Measurements from ENCODE around the gene NDUFAF8.
A peak's percentile ranks its signal among the peaks of the same experiment; 100 is the strongest.

The NDUFAF8 gene

DNA sequence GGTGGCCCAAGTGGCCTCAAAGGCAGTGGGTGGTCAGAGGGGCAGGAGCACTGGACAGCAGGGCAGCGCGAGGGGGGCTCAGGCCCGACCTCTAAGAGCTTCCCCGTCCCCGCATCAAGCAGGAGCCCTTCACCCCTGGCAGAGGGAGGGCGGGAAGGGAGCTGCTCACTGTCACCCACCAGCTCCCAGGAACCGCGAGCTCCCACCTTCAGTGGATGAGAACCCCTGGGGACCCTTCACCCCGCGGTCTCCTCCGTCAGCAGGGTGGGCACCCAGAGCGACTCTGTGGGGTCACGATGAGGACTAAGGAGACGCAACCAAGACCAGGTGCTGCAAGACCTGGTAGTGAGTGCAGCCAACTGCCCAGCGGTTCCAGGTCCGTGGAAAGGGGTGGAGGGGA, 30.0 kb upstream of the NDUFAF8 start:
- H3K9ac ChIP-seq = no peak overlapping the region
- H3K4me1 ChIP-seq = peaks cover 74% of the 10 kb centered on the region
- H3K36me3 ChIP-seq = peaks cover 18% of the 10 kb centered on the region
- no peaks in the 10 kb centered on the region for H3K27me3 ChIP-seq
- H3K27ac ChIP-seq = 0 out of 2 replicates have a peak overlapping the region, but pooled peaks have one; percentile 4
- no peak overlapping the region for H3K4me3 ChIP-seq
- H3K9me3 ChIP-seq = no peaks in the 10 kb centered on the region
- TF ChIP-seq Cebpa-rat (IDR thresholded peaks at IDR 0.05) = no peak
- peaks cover 74% of the 10 kb centered on the region for H4K20me1 ChIP-seq
- H3K4me2 ChIP-seq = no peak overlapping the region

DNA sequence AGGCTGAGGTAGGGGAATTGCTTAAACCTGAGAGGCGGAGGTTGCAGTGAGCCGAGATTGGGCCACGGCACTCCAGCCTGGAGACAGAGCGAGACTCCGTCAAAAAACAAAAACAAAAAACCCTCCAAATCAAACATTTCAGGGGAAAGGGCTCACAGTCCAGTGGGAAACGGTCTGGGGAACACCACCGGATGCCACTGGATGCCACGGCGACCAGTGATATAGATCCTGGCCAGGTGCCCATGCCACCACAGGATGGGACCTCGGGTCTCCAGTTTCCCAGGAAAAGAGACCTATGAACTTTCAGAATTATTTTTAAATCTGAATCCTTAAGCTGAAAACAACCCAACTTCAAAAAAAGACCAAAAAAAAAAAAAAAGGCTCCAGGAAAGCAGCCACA, 28.7 kb upstream of the NDUFAF8 start:
- peak overlapping the region; percentile 79 for H3K4me2 ChIP-seq
- H3K27me3 ChIP-seq = no peaks in the 10 kb centered on the region
- no peaks in the 10 kb centered on the region for H3K9me3 ChIP-seq
- peaks cover 67% of the 10 kb centered on the region for H4K20me1 ChIP-seq
- H3K4me1 ChIP-seq = peaks cover 64% of the 10 kb centered on the region
- H3K4me3 ChIP-seq = no peak overlapping the region
- peak overlapping the region; percentile 39; the same call in 1 of the 2 replicates for H3K27ac ChIP-seq
- peak overlapping the region; percentile 39 for H3K9ac ChIP-seq
- no peak for TF ChIP-seq Cebpa-rat (IDR thresholded peaks at IDR 0.05)
- peaks cover 20% of the 10 kb centered on the region for H3K36me3 ChIP-seq

- peaks cover 60% of the 10 kb centered on the region for H3K4me1 ChIP-seq
- peak overlapping the region; percentile 39; the same call in 1 of the 2 replicates for H3K27ac ChIP-seq
- no peak for TF ChIP-seq Cebpa-rat (IDR thresholded peaks at IDR 0.05)
- H3K27me3 ChIP-seq = no peaks in the 10 kb centered on the region
- no peaks in the 10 kb centered on the region for H3K9me3 ChIP-seq
- peak overlapping the region; percentile 79 for H3K4me2 ChIP-seq
- peaks cover 25% of the 10 kb centered on the region for H3K36me3 ChIP-seq
- H3K9ac ChIP-seq = peak overlapping the region; percentile 39
- peaks cover 63% of the 10 kb centered on the region for H4K20me1 ChIP-seq
- H3K4me3 ChIP-seq = no peak overlapping the region
Observed at GRCh38 chr17:81210868-81211267, 28.2 kb upstream of the NDUFAF8 start.

DNA sequence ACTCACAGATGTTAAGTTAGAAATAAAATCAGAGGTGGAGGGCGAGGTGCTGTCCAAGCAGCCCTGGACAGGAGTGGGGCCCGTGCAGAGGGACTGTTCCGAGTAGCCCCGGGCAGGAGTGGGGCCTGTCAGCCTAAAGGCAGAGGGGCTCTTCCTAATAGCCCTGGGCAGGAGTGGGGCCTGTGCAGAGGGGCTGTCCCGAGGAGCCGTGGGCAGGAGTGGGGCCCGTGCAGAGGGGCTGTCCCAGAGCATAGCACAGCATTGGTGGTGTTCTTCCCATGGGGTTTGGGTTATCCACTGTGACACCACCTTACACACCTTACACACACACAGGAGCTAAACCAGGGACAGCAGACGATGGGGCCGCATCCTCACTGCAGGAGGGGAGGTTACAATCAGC, 26.8 kb upstream of the NDUFAF8 start:
- Histone ChIP-seq H4K20me1 (peaks cover 48% of the 10 kb centered on the region), H3K9ac (no peak overlapping the region), H3K4me3 (no peak overlapping the region), H3K4me2 (no peak overlapping the region), H3K36me3 (peaks cover 39% of the 10 kb centered on the region), H3K27me3 (no peaks in the 10 kb centered on the region), H3K9me3 (no peaks in the 10 kb centered on the region), H3K27ac (no peak overlapping the region), H3K4me1 (peaks cover 45% of the 10 kb centered on the region)
- TF ChIP-seq Cebpa-rat (IDR thresholded peaks at IDR 0.05) = no peak

GRCh38 chr17:81213978-81214377, 25.1 kb upstream of the NDUFAF8 start:
- no peak overlapping the region for H3K9ac ChIP-seq
- no peak overlapping the region for H3K4me3 ChIP-seq
- peaks cover 43% of the 10 kb centered on the region for H3K36me3 ChIP-seq

DNA sequence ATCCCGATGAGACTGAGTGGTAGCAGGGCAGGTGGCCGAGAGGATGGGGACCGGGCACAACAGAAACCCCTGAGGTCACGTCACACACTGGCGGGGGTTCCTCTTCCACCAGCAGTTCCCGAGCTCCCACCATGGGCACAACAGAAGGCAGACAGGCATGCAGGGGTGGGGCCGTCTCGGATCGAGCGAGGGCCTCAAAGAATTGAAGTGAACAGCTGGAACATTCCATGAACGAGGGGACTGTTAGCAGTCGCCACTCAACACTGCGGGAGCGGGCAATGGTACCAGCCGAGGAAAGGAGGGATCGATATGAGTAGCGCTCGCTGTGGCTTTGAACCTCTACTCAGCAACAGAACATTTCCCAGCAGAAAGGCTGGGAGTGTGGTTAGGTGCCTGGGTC, 21.6 kb upstream of the NDUFAF8 start:
- H3K4me1 ChIP-seq = peaks cover 19% of the 10 kb centered on the region
- H3K36me3 ChIP-seq = peaks cover 56% of the 10 kb centered on the region
- no peak overlapping the region for H3K4me3 ChIP-seq
- H4K20me1 ChIP-seq = peaks cover 35% of the 10 kb centered on the region
- no peaks in the 10 kb centered on the region for H3K27me3 ChIP-seq
- no peak overlapping the region for H3K4me2 ChIP-seq
- no peaks in the 10 kb centered on the region for H3K9me3 ChIP-seq
- no peak for TF ChIP-seq Cebpa-rat (IDR thresholded peaks at IDR 0.05)
- H3K9ac ChIP-seq = no peak overlapping the region
- H3K27ac ChIP-seq = no peak overlapping the region

More at GRCh38 chr17:81213978-81214377, 25.1 kb upstream of the NDUFAF8 start:
- Histone ChIP-seq H3K27me3 (no peaks in the 10 kb centered on the region), H4K20me1 (peaks cover 35% of the 10 kb centered on the region), H3K9me3 (no peaks in the 10 kb centered on the region), H3K27ac (no peak overlapping the region), H3K4me2 (no peak overlapping the region), H3K4me1 (peaks cover 31% of the 10 kb centered on the region)
- no peak for TF ChIP-seq Cebpa-rat (IDR thresholded peaks at IDR 0.05)

DNA sequence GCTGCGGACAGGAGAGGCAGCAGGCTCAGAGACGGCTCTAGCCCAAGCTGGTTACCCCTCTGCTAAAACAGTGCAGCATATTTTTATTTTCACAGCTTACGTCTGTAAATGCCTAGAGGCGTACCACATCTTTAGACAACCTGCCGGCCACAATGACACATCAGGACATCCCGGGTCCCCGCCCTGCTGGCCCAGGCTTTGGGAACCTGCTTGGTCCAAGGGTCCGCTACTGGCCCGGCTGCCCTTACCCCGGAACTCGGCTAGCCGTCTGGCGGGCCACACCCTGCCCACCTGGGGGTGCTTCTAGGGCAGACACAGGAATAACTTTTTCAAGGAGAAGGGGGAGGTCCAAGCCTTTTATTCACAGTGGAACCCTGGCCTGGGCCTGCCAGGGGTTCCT, 20.7 kb upstream of the NDUFAF8 start:
- Histone ChIP-seq H3K9ac (no peak overlapping the region), H3K27me3 (no peaks in the 10 kb centered on the region), H3K4me3 (no peak overlapping the region), H3K36me3 (peaks cover 54% of the 10 kb centered on the region), H3K9me3 (no peaks in the 10 kb centered on the region), H3K4me1 (peaks cover 18% of the 10 kb centered on the region), H3K27ac (no peak overlapping the region), H3K4me2 (no peak overlapping the region), H4K20me1 (peaks cover 27% of the 10 kb centered on the region)
- no peak for TF ChIP-seq Cebpa-rat (IDR thresholded peaks at IDR 0.05)

GRCh38 chr17:81218991-81219390, 20.1 kb upstream of the NDUFAF8 start:
- no peaks in the 10 kb centered on the region for H3K27me3 ChIP-seq
- no peak overlapping the region for H3K27ac ChIP-seq
- H3K9ac ChIP-seq = no peak overlapping the region
- H4K20me1 ChIP-seq = peaks cover 25% of the 10 kb centered on the region
- no peaks in the 10 kb centered on the region for H3K9me3 ChIP-seq
- no peak overlapping the region for H3K4me2 ChIP-seq
- no peak for TF ChIP-seq Cebpa-rat (IDR thresholded peaks at IDR 0.05)
- peaks cover 23% of the 10 kb centered on the region for H3K4me1 ChIP-seq
- no peak overlapping the region for H3K4me3 ChIP-seq
- peaks cover 52% of the 10 kb centered on the region for H3K36me3 ChIP-seq

GRCh38 chr17:81219476-81220180, 19.5 kb upstream of the NDUFAF8 start:
- H3K27ac ChIP-seq = no peak overlapping the region
- no peak overlapping the region for H3K4me3 ChIP-seq
- peaks cover 52% of the 10 kb centered on the region for H3K36me3 ChIP-seq
- H3K27me3 ChIP-seq = no peaks in the 10 kb centered on the region
- H3K9ac ChIP-seq = no peak overlapping the region
- TF ChIP-seq Cebpa-rat (IDR thresholded peaks at IDR 0.05) = no peak
- no peak overlapping the region for H3K4me2 ChIP-seq
- no peaks in the 10 kb centered on the region for H3K9me3 ChIP-seq
- H3K4me1 ChIP-seq = peaks cover 25% of the 10 kb centered on the region
- peaks cover 25% of the 10 kb centered on the region for H4K20me1 ChIP-seq

GRCh38 chr17:81221371-81221841, 17.7 kb upstream of the NDUFAF8 start:
- H3K4me1 ChIP-seq = peaks cover 25% of the 10 kb centered on the region
- H3K9ac ChIP-seq = peak overlapping the region; percentile 88
- peak overlapping the region; percentile 100 for H3K4me2 ChIP-seq
- H3K27ac ChIP-seq = no peak overlapping the region
- peak overlapping the region; percentile 97 for H3K4me3 ChIP-seq
- H3K9me3 ChIP-seq = no peaks in the 10 kb centered on the region
- peaks cover 25% of the 10 kb centered on the region for H4K20me1 ChIP-seq
- no peaks in the 10 kb centered on the region for H3K27me3 ChIP-seq
- H3K36me3 ChIP-seq = peaks cover 38% of the 10 kb centered on the region
- TF ChIP-seq Cebpa-rat (IDR thresholded peaks at IDR 0.05) = no peak

Measured in BLaER1 (cell line).